OCI-M2 (cell line): ENCODE results near the gene ARHGAP45.

Experiments
- DNase-seq: peaks from one replicate; lab custom pipeline; 2025; ENCODE audit not compliant: unreplicated experiment; lab: John Stamatoyannopoulos, UW

ARHGAP45 gene

GRCh38 chr19:1038978-1039645 is 27.9 kb upstream of the ARHGAP45 start:
- DNase-seq = no peak

- peak; percentile 74 for DNase-seq
These were observed 27.1 kb upstream of the ARHGAP45 start, which contains the start of gene ABCA7 for GRCh38 chr19:1039646-1040475. ABCA7 (plus strand) TSS chr19:1040107; CDS start chr19:1041362, 1,255 bp downstream.

GRCh38 chr19:1040476-1041271 is 26.3 kb upstream of the ARHGAP45 start:
- DNase-seq = peak; percentile 81

- no peak for DNase-seq
These were observed 25.6 kb upstream of the ARHGAP45 start for GRCh38 chr19:1041272-1041834.

GRCh38 chr19:1041835-1042685 is 24.9 kb upstream of the ARHGAP45 start:
- no peak for DNase-seq

- no peak for DNase-seq
These were observed 24.1 kb upstream of the ARHGAP45 start for GRCh38 chr19:1042689-1043511.

- no peak for DNase-seq
These were observed 21.7 kb upstream of the ARHGAP45 start for GRCh38 chr19:1045247-1045603.

- no peak for DNase-seq
These were observed 20.8 kb upstream of the ARHGAP45 start for GRCh38 chr19:1046117-1046626.

GRCh38 chr19:1046836-1047695 is 19.9 kb upstream of the ARHGAP45 start:
- no peak for DNase-seq

GRCh38 chr19:1047696-1048147 is 19.2 kb upstream of the ARHGAP45 start:
- DNase-seq = no peak

- DNase-seq = no peak
These were observed 17.9 kb upstream of the ARHGAP45 start for GRCh38 chr19:1049106-1049505.

GRCh38 chr19:1049800-1050199 is 17.2 kb upstream of the ARHGAP45 start:
- DNase-seq = no peak

- DNase-seq = no peak
These were observed 15.8 kb upstream of the ARHGAP45 start for GRCh38 chr19:1050989-1051788.

- no peak for DNase-seq
These were observed 15.2 kb upstream of the ARHGAP45 start for GRCh38 chr19:1051791-1052190.

- DNase-seq = no peak
These were observed 14.5 kb upstream of the ARHGAP45 start for GRCh38 chr19:1052349-1052975.

- DNase-seq = no peak
These were observed 13.5 kb upstream of the ARHGAP45 start for GRCh38 chr19:1053176-1054101.
